Muscle layer of colon (tissue), 2 donors: ENCODE results near the gene STAT5A.
A peak's percentile ranks its signal among the peaks of the same experiment; 100 is the strongest.
"Not testable (repeated sequence)": the region's sequence is repeated elsewhere in the genome, so short reads cannot be mapped to it uniquely, and the experiment has no call there.

Source experiments
- H3K27ac ChIP-seq: one replicate; pipeline ENCODE4 v1.7.0; 2013; ENCODE audit warnings: low read depth, mild to moderate bottlenecking, low read length, moderate library complexity
- H3K27me3 ChIP-seq, 2 donors: one replicate each; pipeline ENCODE4 v1.7.0; 2013; ENCODE audit warnings: low read length in 2 of 2, mild to moderate bottlenecking in 2 of 2; ENCODE audit not compliant: insufficient read depth in 2 of 2, control insufficient read depth in 1 of 2
- H3K36me3 ChIP-seq: one replicate; pipeline ENCODE4 v1.7.0; 2013; ENCODE audit warnings: mild to moderate bottlenecking, low read length; ENCODE audit not compliant: insufficient read depth
- H3K4me1 ChIP-seq: one replicate; pipeline ENCODE4 v1.7.0; 2013; ENCODE audit warnings: mild to moderate bottlenecking, low read length; ENCODE audit not compliant: insufficient read depth
- H3K4me3 ChIP-seq, 2 donors: one replicate each; pipeline ENCODE4 v1.7.0; 2013; ENCODE audit warnings: low read length in 2 of 2, low read depth in 1 of 2, mild to moderate bottlenecking in 1 of 2, moderate library complexity in 1 of 2
- H3K9ac ChIP-seq: one replicate; pipeline ENCODE4 v1.7.0; 2013; ENCODE audit warnings: low read length
- H3K9me3 ChIP-seq: one replicate; pipeline ENCODE4 v1.7.0; 2013; ENCODE audit warnings: mild to moderate bottlenecking, low read length
- donor health status: abdominal sarcoma.
- donor health status: Adenocarcinoma of cecum.

Gene STAT5A

GRCh38 chr17:42287977-42288802, at the start of gene STAT5A:
Gene STAT5A, plus strand, starts transcription at chr17:42288498. Its CDS starts 914 bp downstream, at chr17:42289412.
- Histone ChIP-seq H3K4me1 (peaks cover 29% of the 10 kb centered on the region), H3K27me3 (no peaks in the 10 kb centered on the region), H3K9ac (peak within 1 kb of the TSS; percentile 91), H3K9me3 (no peaks in the 10 kb centered on the region), H3K4me3 (peak within 1 kb of the TSS; percentile 76 to 86), H3K27ac (peak within 1 kb of the TSS; percentile 59), H3K36me3 (no peaks in the 10 kb centered on the region)

GRCh38 chr17:42239576-42239975, 48.7 kb upstream of the STAT5A start:
- not testable (repeated sequence) for H3K9ac ChIP-seq, H3K27me3 ChIP-seq, H3K4me1 ChIP-seq, H3K9me3 ChIP-seq, H3K4me3 ChIP-seq, H3K36me3 ChIP-seq, H3K27ac ChIP-seq

- H3K4me1 ChIP-seq, result no peaks in the 10 kb centered on the region
- H3K27ac ChIP-seq, result no peak overlapping the region
- no peak overlapping the region for H3K9ac ChIP-seq
- H3K4me3 ChIP-seq, result no peak overlapping the region
- H3K36me3 ChIP-seq, result no peaks in the 10 kb centered on the region
- no peaks in the 10 kb centered on the region for H3K9me3 ChIP-seq
- H3K27me3 ChIP-seq, result no peaks in the 10 kb centered on the region
Measured at GRCh38 chr17:42240201-42240600, 48.1 kb upstream of the STAT5A start.

- not testable (repeated sequence) for H3K27me3 ChIP-seq, H3K9me3 ChIP-seq, H3K27ac ChIP-seq, H3K9ac ChIP-seq, H3K4me1 ChIP-seq, H3K4me3 ChIP-seq, H3K36me3 ChIP-seq
Measured at GRCh38 chr17:42240863-42241262, 47.4 kb upstream of the STAT5A start.

- peaks cover 5% of the 10 kb centered on the region for H3K4me1 ChIP-seq
- no peaks in the 10 kb centered on the region for H3K9me3 ChIP-seq
- H3K27me3 ChIP-seq, result no peaks in the 10 kb centered on the region
- H3K9ac ChIP-seq, result no peak overlapping the region
- H3K4me3 ChIP-seq, result no peak overlapping the region
- H3K27ac ChIP-seq, result no peak overlapping the region
- H3K36me3 ChIP-seq, result no peaks in the 10 kb centered on the region
Measured at GRCh38 chr17:42241871-42242270, 46.4 kb upstream of the STAT5A start.

GRCh38 chr17:42243493-42243982, 44.8 kb upstream of the STAT5A start:
- no peak overlapping the region for H3K9ac ChIP-seq
- peaks cover 15% of the 10 kb centered on the region for H3K4me1 ChIP-seq
- no peak overlapping the region for H3K4me3 ChIP-seq
- H3K9me3 ChIP-seq, result no peaks in the 10 kb centered on the region
- H3K27me3 ChIP-seq, result no peaks in the 10 kb centered on the region
- no peak overlapping the region for H3K27ac ChIP-seq
- no peaks in the 10 kb centered on the region for H3K36me3 ChIP-seq

GRCh38 chr17:42244116-42244515, 44.2 kb upstream of the STAT5A start:
- not testable (repeated sequence) for H3K27ac ChIP-seq, H3K4me3 ChIP-seq, H3K9ac ChIP-seq, H3K36me3 ChIP-seq, H3K27me3 ChIP-seq, H3K9me3 ChIP-seq
- H3K4me1 ChIP-seq, result peaks cover 21% of the 10 kb centered on the region

GRCh38 chr17:42245183-42245582, 43.1 kb upstream of the STAT5A start:
- not testable (repeated sequence) for H3K36me3 ChIP-seq, H3K27me3 ChIP-seq, H3K4me3 ChIP-seq, H3K9me3 ChIP-seq, H3K9ac ChIP-seq, H3K27ac ChIP-seq
- peaks cover 28% of the 10 kb centered on the region for H3K4me1 ChIP-seq

- no peaks in the 10 kb centered on the region for H3K36me3 ChIP-seq
- H3K4me3 ChIP-seq, result no peak overlapping the region
- H3K9me3 ChIP-seq, result no peaks in the 10 kb centered on the region
- H3K9ac ChIP-seq, result no peak overlapping the region
- peak overlapping the region; percentile 36 for H3K27ac ChIP-seq
- peaks cover 31% of the 10 kb centered on the region for H3K4me1 ChIP-seq
- H3K27me3 ChIP-seq, result no peaks in the 10 kb centered on the region
Measured at GRCh38 chr17:42246515-42246914, 41.8 kb upstream of the STAT5A start.

- Histone ChIP-seq H3K9me3 (no peaks in the 10 kb centered on the region), H3K27me3 (no peaks in the 10 kb centered on the region), H3K27ac (peak overlapping the region; percentile 89), H3K36me3 (no peaks in the 10 kb centered on the region), H3K4me1 (peaks cover 40% of the 10 kb centered on the region), H3K4me3 (no peak overlapping the region), H3K9ac (no peak overlapping the region)
Measured at GRCh38 chr17:42247734-42248133, 40.6 kb upstream of the STAT5A start.

GRCh38 chr17:42248351-42249179, 39.7 kb upstream of the STAT5A start:
- Histone ChIP-seq H3K9me3 (no peaks in the 10 kb centered on the region), H3K27me3 (no peaks in the 10 kb centered on the region), H3K36me3 (no peaks in the 10 kb centered on the region), H3K4me3 (peak overlapping the region in 1 of 2 donors; percentile 49), H3K9ac (no peak overlapping the region), H3K4me1 (peaks cover 48% of the 10 kb centered on the region), H3K27ac (peak overlapping the region; percentile 89)
